ENCODE results near the gene AP2A2.

GRCh38 chr11:882596-882995, 43.1 kb upstream of the AP2A2 start:
- TF ChIP-seq, protein P1, sequence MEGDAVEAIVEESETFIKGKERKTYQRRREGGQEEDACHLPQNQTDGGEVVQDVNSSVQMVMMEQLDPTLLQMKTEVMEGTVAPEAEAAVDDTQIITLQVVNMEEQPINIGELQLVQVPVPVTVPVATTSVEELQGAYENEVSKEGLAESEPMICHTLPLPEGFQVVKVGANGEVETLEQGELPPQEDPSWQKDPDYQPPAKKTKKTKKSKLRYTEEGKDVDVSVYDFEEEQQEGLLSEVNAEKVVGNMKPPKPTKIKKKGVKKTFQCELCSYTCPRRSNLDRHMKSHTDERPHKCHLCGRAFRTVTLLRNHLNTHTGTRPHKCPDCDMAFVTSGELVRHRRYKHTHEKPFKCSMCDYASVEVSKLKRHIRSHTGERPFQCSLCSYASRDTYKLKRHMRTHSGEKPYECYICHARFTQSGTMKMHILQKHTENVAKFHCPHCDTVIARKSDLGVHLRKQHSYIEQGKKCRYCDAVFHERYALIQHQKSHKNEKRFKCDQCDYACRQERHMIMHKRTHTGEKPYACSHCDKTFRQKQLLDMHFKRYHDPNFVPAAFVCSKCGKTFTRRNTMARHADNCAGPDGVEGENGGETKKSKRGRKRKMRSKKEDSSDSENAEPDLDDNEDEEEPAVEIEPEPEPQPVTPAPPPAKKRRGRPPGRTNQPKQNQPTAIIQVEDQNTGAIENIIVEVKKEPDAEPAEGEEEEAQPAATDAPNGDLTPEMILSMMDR (conservative IDR thresholded peaks at IDR 0.05; ENCODE audit: low read depth, low read length) = no peak
- no peak for TF ChIP-seq EZH2 (IDR thresholded peaks at IDR 0.05; ENCODE audit: borderline replicate concordance, low read depth, low read length, poor library complexity, severe bottlenecking)
